NCI-H2171 treated with DMSO at 0.1 percent for 48 hours (cell line): ENCODE results near the gene ARFGEF2.

ENCODE experiments used
- DNase-seq: peaks from one replicate; lab custom pipeline; 2025; lab: John Stamatoyannopoulos, UW

Gene ARFGEF2

GRCh38 chr20:48899881-48900280 is 21.6 kb upstream of the ARFGEF2 start:
- no peak for DNase-seq

- no peak for DNase-seq
Measured at GRCh38 chr20:48901326-48901725, 20.2 kb upstream of the ARFGEF2 start.

GRCh38 chr20:48903705-48904104 is 17.8 kb upstream of the ARFGEF2 start:
- DNase-seq, result no peak

GRCh38 chr20:48904566-48905296 is 16.8 kb upstream of the ARFGEF2 start:
- peak; percentile 93 for DNase-seq

GRCh38 chr20:48905297-48905647 is 16.2 kb upstream of the ARFGEF2 start:
- DNase-seq, result no peak

GRCh38 chr20:48906221-48906877 is 15.2 kb upstream of the ARFGEF2 start:
- no peak for DNase-seq

- DNase-seq, result no peak
Measured at GRCh38 chr20:48908656-48909319, 12.7 kb upstream of the ARFGEF2 start.

- no peak for DNase-seq
Measured at GRCh38 chr20:48909910-48910309, 11.6 kb upstream of the ARFGEF2 start.

- DNase-seq, result no peak
Measured at GRCh38 chr20:48910347-48910781, 11.1 kb upstream of the ARFGEF2 start.

GRCh38 chr20:48912065-48912464 is 9.4 kb upstream of the ARFGEF2 start:
- peak; percentile 98 for DNase-seq

GRCh38 chr20:48916699-48917098 is 4.8 kb upstream of the ARFGEF2 start:
- no peak for DNase-seq

GRCh38 chr20:48919336-48919881 is 2.1 kb upstream of the ARFGEF2 start:
- no peak for DNase-seq

- no peak for DNase-seq
Measured at GRCh38 chr20:48919882-48920526, 1.5 kb upstream of the ARFGEF2 start.

GRCh38 chr20:48920527-48921167 is 864 bp upstream of the ARFGEF2 start:
- DNase-seq, result no peak

GRCh38 chr20:48921883-48922820 is 641 bp downstream of the ARFGEF2 start:
- DNase-seq, result peak; percentile 77

GRCh38 chr20:48923149-48923718 is 1.7 kb downstream of the ARFGEF2 start:
- no peak for DNase-seq

GRCh38 chr20:48924756-48925109 is 3.2 kb downstream of the ARFGEF2 start:
- DNase-seq, result no peak

- no peak for DNase-seq
Measured at GRCh38 chr20:48926267-48926666, 4.8 kb downstream of the ARFGEF2 start.

- DNase-seq, result no peak
Measured at GRCh38 chr20:48926821-48927220, 5.3 kb downstream of the ARFGEF2 start.
